PC-9 (cell line): Measurements from ENCODE around the gene IGFBP4. TPM values are rescaled to one million over a fixed set of nuclear protein-coding genes. Genes with fewer than 3 reads are reported as not detected.

ENCODE experiments used
- BruUV-seq: library from RNA; stranded (reverse); fragments of 400-500 nt; replicated peaks from 2 replicates; lab custom pipeline; 2021; lab: Mats Ljungman, UMichigan
- CTCF ChIA-PET: fragments of 300-600 bp; sonication (Branson Sonifier 250); formaldehyde crosslinking; loops from one replicate; lab custom pipeline; 2022; ENCODE audit warnings: antibody characterized with exemption; lab: Charles Lee
- POLR2A ChIA-PET: fragments of 300-600 bp; sonication (Branson Sonifier 250); formaldehyde crosslinking; loops from one replicate; lab custom pipeline; 2022; ENCODE audit warnings: antibody characterized with exemption; ENCODE audit not compliant: unreplicated experiment; lab: Charles Lee
- DNase-seq, 2 experiments: peaks; one replicate each; pipeline versions ENCODE4 v3.0.0 to v3.0.0-alpha.2; 2015 to 2022; ENCODE audit warnings: mixed read lengths in 1 of 2
- H2AFZ ChIP-seq: fragments of 200-600 bp; sonication (generic); 2 replicates; pipeline ENCODE4 v1.8.1; 2017; ENCODE audit warnings: antibody characterized with exemption
- H3F3A ChIP-seq: fragments of 200-600 bp; sonication (generic); 2 replicates; pipeline ENCODE4 v1.8.1; 2017; ENCODE audit warnings: antibody characterized with exemption, mild to moderate bottlenecking, low read depth; ENCODE audit not compliant: insufficient read depth
- H3K27ac ChIP-seq: fragments of 200-600 bp; sonication (generic); 2 replicates; pipeline ENCODE4 v1.6.1; 2016; ENCODE audit warnings: mixed run types
- H3K27me3 ChIP-seq: fragments of 200-600 bp; sonication (generic); 2 replicates; pipeline ENCODE4 v1.6.1; 2016; ENCODE audit warnings: low read depth, mixed run types; ENCODE audit not compliant: insufficient read depth
- H3K36me3 ChIP-seq: fragments of 200-600 bp; sonication (generic); 2 replicates; pipeline ENCODE4 v1.6.1; 2016; ENCODE audit warnings: low read depth, mixed run types
- H3K4me1 ChIP-seq: fragments of 200-600 bp; sonication (generic); replicated peaks from 2 replicates; pipeline ENCODE4 v1.6.1; 2016; ENCODE audit warnings: mixed run types; ENCODE audit not compliant: insufficient read depth
- H3K4me2 ChIP-seq: fragments of 200-600 bp; sonication (generic); 2 replicates; pipeline ENCODE4 v1.6.1; 2017; ENCODE audit warnings: mixed run types
- H3K4me3 ChIP-seq: fragments of 200-600 bp; sonication (generic); 2 replicates; pipeline ENCODE4 v1.6.1; 2016; ENCODE audit warnings: mixed run types
- H3K79me2 ChIP-seq: fragments of 200-600 bp; sonication (generic); 2 replicates; pipeline ENCODE4 v1.6.1; 2017; ENCODE audit warnings: low read depth, mixed run types
- H3K9me2 ChIP-seq: fragments of 200-600 bp; sonication (generic); 2 replicates; pipeline ENCODE4 v1.8.1; 2017; ENCODE audit warnings: mild to moderate bottlenecking; ENCODE audit not compliant: insufficient read depth
- H3K9me3 ChIP-seq: fragments of 200-600 bp; sonication (generic); 2 replicates; pipeline ENCODE4 v1.8.1; 2016; ENCODE audit warnings: low read depth; ENCODE audit not compliant: insufficient read depth
- H4K20me1 ChIP-seq: fragments of 200-600 bp; sonication (generic); 2 replicates; pipeline ENCODE4 v1.8.1; 2017; ENCODE audit not compliant: insufficient read depth
- CTCF ChIP-seq: fragments of 200-600 bp; sonication (generic); conservative IDR thresholded peaks from 2 replicates; pipeline ENCODE4 v1.6.1; 2017; ENCODE audit warnings: mixed run types, antibody characterized with exemption, mild to moderate bottlenecking, moderate library complexity
- EZH2 ChIP-seq: fragments of 200-600 bp; sonication (generic); IDR thresholded peaks from 2 replicates; pipeline ENCODE4 v1.8.0; 2017; ENCODE audit warnings: antibody characterized with exemption, low read depth
- intact Hi-C: fragments of 100-400 bp; cut with micrococcal nuclease; formaldehyde crosslinking; loops from one replicate; pipeline ENCODE4 v1.10.0; 2022; ENCODE audit not compliant: unreplicated experiment
- total RNA-seq: library from RNA; stranded (reverse); gene quantifications from 2 replicates; pipeline ENCODE4 v1.2.3, GENCODE V29; 2021

IGFBP4 gene
- total RNA-seq, 1 experiment from 2014 or later: 138 TPM

GRCh38 chr17:40417609-40418427 lies 25.4 kb upstream of the IGFBP4 start, which contains the start of gene TOP2A:
Gene TOP2A, minus strand, starts transcription at chr17:40417896. Its CDS starts 105 bp downstream, at chr17:40417791.
- peaks cover 23% of the 10 kb centered on the region for H3F3A ChIP-seq
- peak within 1 kb of the TSS; percentile 82 for H3K4me2 ChIP-seq
- H4K20me1 ChIP-seq: no peaks in the 10 kb centered on the region
- POLR2A ChIA-PET: interaction anchor here (0.5 to 0.9 kb wide), 7 partner anchors 14 to 1317 kb away, joined by 3 to 10 read pairs (median 5); partner anchors contain the start of gene EIF1
- TF ChIP-seq EZH2: no peak
- no peak for TF ChIP-seq CTCF
- no peak within 1 kb of the TSS for H3K27ac ChIP-seq
- H3K9me3 ChIP-seq: no peaks in the 10 kb centered on the region
- intact Hi-C loops: loop anchor here (5.0 kb wide), 1 partner anchor 106 kb away; no protein-coding TSS in a partner anchor
- peak within 1 kb of the TSS; percentile 93 for H3K4me3 ChIP-seq
- peaks cover 33% of the 10 kb centered on the region for H3K4me1 ChIP-seq
- peak within 1 kb of the TSS; percentile 93 for H2AFZ ChIP-seq
- BruUV-seq: TSS peak; percentile 53
- no peaks in the 10 kb centered on the region for H3K27me3 ChIP-seq
- no peaks in the 10 kb centered on the region for H3K9me2 ChIP-seq
- DNase-seq: peak; percentile 96 to 98
- peaks cover 41% of the 10 kb centered on the region for H3K79me2 ChIP-seq
- CTCF ChIA-PET: interaction anchor here (0.5 to 1.2 kb wide), 9 partner anchors 18 to 1367 kb away, joined by 3 to 7 read pairs (median 3); no protein-coding TSS in a partner anchor
- peaks cover 13% of the 10 kb centered on the region; the same call in 1 of the 2 replicates for H3K36me3 ChIP-seq

DNA sequence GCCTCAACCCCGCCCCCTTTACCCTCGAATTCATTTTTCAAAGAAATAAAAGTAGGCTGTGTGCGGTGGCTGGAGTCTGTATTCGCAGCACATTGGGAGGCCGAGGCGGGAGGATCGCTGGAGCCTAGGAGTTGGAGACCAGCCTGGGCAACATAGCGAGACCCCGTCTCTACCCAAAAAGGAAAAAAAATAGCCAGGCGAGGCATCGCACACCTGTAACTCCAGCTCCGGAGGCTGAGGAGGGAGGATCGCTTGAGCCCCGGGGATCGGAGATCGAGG lies 24.9 kb upstream of the IGFBP4 start:
- BruUV-seq: TSS peak; percentile 93
- POLR2A ChIA-PET: interaction anchor here (0.5 kb wide), 1 partner anchor 334 kb away, joined by 5 read pairs; no protein-coding TSS in a partner anchor

More for the DNA sequence above, 24.9 kb upstream of the IGFBP4 start:
- H2AFZ ChIP-seq: peak overlapping the region; percentile 80
- peaks cover 39% of the 10 kb centered on the region for H3K4me1 ChIP-seq
- CTCF ChIA-PET: interaction anchor here (0.6 to 1.2 kb wide), 6 partner anchors 41 to 1366 kb away, joined by 3 to 6 read pairs (median 3); no protein-coding TSS in a partner anchor
- H3K27ac ChIP-seq: no peak overlapping the region
- H3K79me2 ChIP-seq: peaks cover 38% of the 10 kb centered on the region
- no peaks in the 10 kb centered on the region for H3K27me3 ChIP-seq
- peak overlapping the region; percentile 93 for H3K4me3 ChIP-seq
- intact Hi-C loops: loop anchor here (5.0 kb wide), 1 partner anchor 106 kb away; no protein-coding TSS in a partner anchor
- H3K36me3 ChIP-seq: 0 out of 2 replicates have a peak, but pooled peaks cover 9% of the 10 kb centered on the region
- H3K9me3 ChIP-seq: no peaks in the 10 kb centered on the region
- no peaks in the 10 kb centered on the region for H3K9me2 ChIP-seq
- no peak for TF ChIP-seq CTCF
- TF ChIP-seq EZH2: no peak
- no peak for DNase-seq
- peaks cover 23% of the 10 kb centered on the region for H3F3A ChIP-seq
- no peaks in the 10 kb centered on the region for H4K20me1 ChIP-seq
- H3K4me2 ChIP-seq: peak overlapping the region; percentile 69
